B cell (primary cell): Measurements from ENCODE around the gene RCVRN.

Experiments
- EZH2 ChIP-seq: IDR thresholded peaks from 2 replicates; pipeline ENCODE4 v1.6.1; 2012; ENCODE audit warnings: borderline replicate concordance, low read depth, mild to moderate bottlenecking, moderate library complexity, low read length; ENCODE audit not compliant: insufficient read depth, poor library complexity, severe bottlenecking
- TF ChIP-seq, protein P1 (sequence below): fragments of 200-600 bp; IDR thresholded peaks from one replicate; pipeline ENCODE4 v1.8.0; 2022; ENCODE audit warnings: antibody characterized with exemption, mild to moderate bottlenecking

DNA sequence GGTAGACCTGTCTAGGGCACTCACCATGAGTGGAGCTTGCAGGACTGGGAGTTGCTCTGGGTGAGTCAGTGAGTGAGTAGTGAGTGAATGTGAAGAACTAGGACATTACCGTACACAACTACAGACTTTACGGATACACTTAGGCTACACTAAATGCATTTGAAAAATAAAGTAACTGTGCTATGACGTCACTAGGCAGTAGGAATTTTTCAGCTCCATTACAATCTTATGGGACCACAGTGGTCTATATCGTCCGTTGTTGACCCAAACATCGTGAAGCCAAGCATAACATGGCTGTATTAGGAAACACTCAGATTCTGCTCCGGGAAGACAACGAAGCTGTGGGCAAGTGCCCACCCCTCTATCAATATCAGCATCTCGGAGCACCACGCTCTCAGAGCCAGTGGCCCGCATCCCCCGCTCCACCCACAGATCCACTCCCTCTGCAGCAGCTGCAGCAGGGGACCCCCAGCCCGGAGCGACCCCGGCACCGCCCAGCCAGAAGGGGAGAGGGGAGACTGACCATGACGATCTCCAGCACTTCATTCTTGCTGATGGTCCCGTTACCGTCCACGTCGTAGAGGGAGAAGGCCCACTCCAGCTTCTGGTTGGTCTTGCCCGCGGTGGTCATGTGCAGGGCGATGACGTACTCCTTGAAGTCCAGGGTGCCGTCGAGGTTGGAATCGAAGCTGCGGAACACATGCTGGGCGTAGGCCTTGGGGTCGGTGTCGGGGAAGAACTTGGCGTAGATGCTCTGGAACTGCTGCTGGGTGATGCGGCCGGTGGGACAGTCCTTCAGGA is 594 bp downstream of the RCVRN start:
- TF ChIP-seq, protein P1, sequence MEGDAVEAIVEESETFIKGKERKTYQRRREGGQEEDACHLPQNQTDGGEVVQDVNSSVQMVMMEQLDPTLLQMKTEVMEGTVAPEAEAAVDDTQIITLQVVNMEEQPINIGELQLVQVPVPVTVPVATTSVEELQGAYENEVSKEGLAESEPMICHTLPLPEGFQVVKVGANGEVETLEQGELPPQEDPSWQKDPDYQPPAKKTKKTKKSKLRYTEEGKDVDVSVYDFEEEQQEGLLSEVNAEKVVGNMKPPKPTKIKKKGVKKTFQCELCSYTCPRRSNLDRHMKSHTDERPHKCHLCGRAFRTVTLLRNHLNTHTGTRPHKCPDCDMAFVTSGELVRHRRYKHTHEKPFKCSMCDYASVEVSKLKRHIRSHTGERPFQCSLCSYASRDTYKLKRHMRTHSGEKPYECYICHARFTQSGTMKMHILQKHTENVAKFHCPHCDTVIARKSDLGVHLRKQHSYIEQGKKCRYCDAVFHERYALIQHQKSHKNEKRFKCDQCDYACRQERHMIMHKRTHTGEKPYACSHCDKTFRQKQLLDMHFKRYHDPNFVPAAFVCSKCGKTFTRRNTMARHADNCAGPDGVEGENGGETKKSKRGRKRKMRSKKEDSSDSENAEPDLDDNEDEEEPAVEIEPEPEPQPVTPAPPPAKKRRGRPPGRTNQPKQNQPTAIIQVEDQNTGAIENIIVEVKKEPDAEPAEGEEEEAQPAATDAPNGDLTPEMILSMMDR, result no peak
- no peak for TF ChIP-seq EZH2
